ENCODE data around the gene HS3ST3A1. TPM values are rescaled to one million over a fixed set of nuclear protein-coding genes. Genes with fewer than 3 reads are reported as not detected.

HS3ST3A1 gene
- total and polyA plus RNA-seq, 9 donors: 2.2 to 41.4 (median 10.7) TPM

DNA sequence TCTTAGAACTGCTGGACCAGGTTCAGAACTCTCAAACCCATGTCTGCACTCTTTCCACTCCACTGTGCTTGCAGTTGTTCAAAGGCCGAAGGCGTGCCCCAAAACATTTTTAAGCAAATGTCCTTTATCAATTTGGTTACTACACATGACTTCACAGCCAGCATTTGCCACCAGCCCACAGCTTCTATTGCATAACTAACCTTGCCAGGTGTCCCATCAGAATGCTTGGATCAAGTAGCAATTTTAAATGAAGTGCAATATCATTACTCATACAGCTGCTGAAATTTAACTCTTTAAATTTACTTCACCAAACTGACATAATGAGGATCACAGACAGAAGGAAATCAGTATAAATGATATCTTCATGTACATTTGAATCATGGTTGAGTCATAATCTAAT lies 29.8 kb upstream of the HS3ST3A1 start:
- H3K4me1 ChIP-seq (ENCODE audit: insufficient read depth): no peaks in the 10 kb centered on the region
- 77 to 82% (median 79%) methylated on average over 2 of the region's 2 CpGs for WGBS, 3 donors
- H3K9me3 ChIP-seq: no peaks in the 10 kb centered on the region
- no peak overlapping the region for H3K27ac ChIP-seq
- H3K4me3 ChIP-seq: no peak overlapping the region
- TF ChIP-seq CTCF (IDR thresholded peaks at IDR 0.05) (no peak), POLR2A (IDR thresholded peaks at IDR 0.05) (no peak), EP300 (IDR thresholded peaks at IDR 0.05) (no peak)
- H3K27me3 ChIP-seq: no peaks in the 10 kb centered on the region
- DNase-seq: no peak
- intact Hi-C loops (cut with DNase I): no loop called here
- H3K36me3 ChIP-seq: no peaks in the 10 kb centered on the region

DNA sequence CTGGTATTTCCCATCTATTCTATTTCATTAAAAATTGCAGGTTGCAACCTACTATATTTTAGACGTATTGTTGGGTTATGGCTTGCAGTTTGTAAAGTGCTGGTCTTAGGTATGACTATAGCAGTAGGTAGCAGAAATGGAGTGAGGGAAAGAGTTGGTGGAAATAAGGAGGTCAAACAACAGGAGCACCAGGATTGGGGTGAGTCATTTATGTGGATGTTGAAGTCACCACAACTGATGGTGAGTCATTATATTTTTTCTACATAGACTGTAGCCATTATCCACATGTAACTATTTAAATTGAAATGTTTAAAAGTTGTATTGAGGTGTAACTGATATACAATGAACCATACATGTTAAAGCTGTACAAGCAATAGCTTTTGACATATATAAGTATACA lies 25.0 kb upstream of the HS3ST3A1 start:
- Histone ChIP-seq H3K36me3 (no peaks in the 10 kb centered on the region), H3K27ac (no peak overlapping the region), H3K27me3 (no peaks in the 10 kb centered on the region), H3K4me3 (no peak overlapping the region), H3K4me1 (ENCODE audit: insufficient read depth) (no peaks in the 10 kb centered on the region), H3K9me3 (no peaks in the 10 kb centered on the region)
- TF ChIP-seq POLR2A (IDR thresholded peaks at IDR 0.05): no peak
- DNase-seq: no peak
- 64 to 85% (median 83%) methylated on average over 1 of the region's 1 CpG for WGBS, 3 donors
- intact Hi-C loops (cut with DNase I): no loop called here

DNA sequence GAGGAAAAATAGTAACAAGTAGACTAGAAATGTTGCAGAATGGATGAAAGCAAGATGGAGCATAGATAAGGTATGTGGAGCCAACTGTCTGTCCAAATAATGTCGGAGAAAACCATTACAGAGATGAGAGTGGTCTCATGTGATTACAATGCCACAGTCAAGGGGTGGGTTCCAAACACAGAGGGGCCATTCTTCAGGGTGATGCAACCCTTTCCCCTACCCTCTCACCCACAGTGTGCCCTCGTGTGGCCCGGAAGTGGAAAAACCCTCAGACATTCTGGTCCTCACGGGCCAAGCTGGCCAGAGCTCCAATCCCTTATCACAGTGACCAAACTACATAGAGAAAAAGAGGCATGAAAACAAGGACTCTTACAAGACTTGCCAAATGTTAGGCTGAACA lies 17.7 kb upstream of the HS3ST3A1 start:
- Histone ChIP-seq H3K4me1 (ENCODE audit: insufficient read depth) (no peaks in the 10 kb centered on the region), H3K27me3 (no peaks in the 10 kb centered on the region), H3K9me3 (no peaks in the 10 kb centered on the region), H3K4me3 (no peak overlapping the region), H3K36me3 (no peaks in the 10 kb centered on the region), H3K27ac (no peak overlapping the region)
- 77 to 88% (median 80%) methylated on average over 4 of the region's 4 CpGs for WGBS, 3 donors
- intact Hi-C loops (cut with DNase I): no loop called here
- DNase-seq: no peak
- TF ChIP-seq POLR2A (IDR thresholded peaks at IDR 0.05) (no peak), CTCF (IDR thresholded peaks at IDR 0.05) (no peak), EP300 (IDR thresholded peaks at IDR 0.05) (no peak)

- TF ChIP-seq POLR2A (IDR thresholded peaks at IDR 0.05) (no peak), CTCF (IDR thresholded peaks at IDR 0.05) (no peak)
- Histone ChIP-seq H3K4me1 (ENCODE audit: insufficient read depth) (no peaks in the 10 kb centered on the region), H3K4me3 (no peak overlapping the region), H3K36me3 (no peaks in the 10 kb centered on the region), H3K9me3 (no peaks in the 10 kb centered on the region), H3K27me3 (no peaks in the 10 kb centered on the region), H3K27ac (no peak overlapping the region)
- intact Hi-C loops (cut with DNase I): no loop called here
- no peak for DNase-seq
- 85 to 95% (median 86%) methylated on average over 5 of the region's 5 CpGs for WGBS, 3 donors
Measured at GRCh38 chr17:13616031-13616430, 14.3 kb upstream of the HS3ST3A1 start.

DNA sequence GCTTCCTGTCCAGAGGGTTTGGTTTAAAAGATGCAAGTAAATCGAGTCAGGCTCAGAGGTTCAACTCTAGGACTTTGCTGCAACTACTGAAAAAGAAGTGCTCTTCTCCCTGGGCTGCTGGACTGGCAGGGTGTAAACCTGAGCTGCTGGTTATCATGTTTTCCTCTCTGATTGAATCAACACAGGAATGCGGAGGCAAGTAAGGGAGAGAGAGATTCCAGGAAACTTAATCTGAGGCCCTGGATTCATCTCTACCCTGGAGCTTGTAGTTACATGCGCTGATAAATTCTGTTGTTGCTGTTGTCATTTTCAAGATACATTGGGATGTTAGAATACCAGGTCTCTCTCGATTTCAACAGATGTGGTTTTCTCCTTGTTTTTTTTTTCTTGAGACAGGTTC lies 8.2 kb upstream of the HS3ST3A1 start:
- Histone ChIP-seq H3K9me3 (no peaks in the 10 kb centered on the region), H3K27ac (no peak overlapping the region), H3K4me1 (ENCODE audit: insufficient read depth) (no peaks in the 10 kb centered on the region), H3K36me3 (no peaks in the 10 kb centered on the region), H3K4me3 (no peak overlapping the region), H3K27me3 (no peaks in the 10 kb centered on the region)
- TF ChIP-seq POLR2A (IDR thresholded peaks at IDR 0.05): no peak
- no peak for TF ChIP-seq CTCF (IDR thresholded peaks at IDR 0.05)
- TF ChIP-seq EP300 (IDR thresholded peaks at IDR 0.05): no peak
- DNase-seq: no peak
- intact Hi-C loops (cut with DNase I): loop anchor here in 1 of 4 donors (10.0 kb wide), 1 partner anchor 695 kb away; the partner anchor contains the start of gene HS3ST3B1
- WGBS, 3 donors: 41 to 64% (median 52%) methylated on average over 4 of the region's 4 CpGs
